Activated CD8-positive, alpha-beta memory T cell treated with anti-CD3 and anti-CD28 coated beads for 4 hours (primary cell): ENCODE results near the gene SLC9A9.

Experiments
- DNase-seq, 2 donors: peaks; one replicate each; pipeline ENCODE4 v3.0.0-alpha.2; 2020; ENCODE audit warnings: low read depth in 2 of 2

Gene SLC9A9

GRCh38 chr3:143326983-143327778 lies 521.1 kb downstream of the SLC9A9 start:
- no peak for DNase-seq

GRCh38 chr3:143321058-143321769 lies 527.1 kb downstream of the SLC9A9 start:
- no peak for DNase-seq

GRCh38 chr3:143315766-143316165 lies 532.5 kb downstream of the SLC9A9 start:
- no peak for DNase-seq

- no peak for DNase-seq
Observed at GRCh38 chr3:143314251-143315093, 533.8 kb downstream of the SLC9A9 start.

- DNase-seq: no peak
Observed at GRCh38 chr3:143313893-143314188, 534.4 kb downstream of the SLC9A9 start.

- no peak for DNase-seq
Observed at GRCh38 chr3:143313025-143313892, 535.0 kb downstream of the SLC9A9 start.

- no peak for DNase-seq
Observed at GRCh38 chr3:143311096-143311495, 537.2 kb downstream of the SLC9A9 start.

- DNase-seq: no peak
Observed at GRCh38 chr3:143309705-143310104, 538.6 kb downstream of the SLC9A9 start.

- no peak for DNase-seq
Observed at GRCh38 chr3:143307613-143308183, 540.6 kb downstream of the SLC9A9 start.

GRCh38 chr3:143306407-143306806 lies 541.9 kb downstream of the SLC9A9 start:
- DNase-seq: no peak

GRCh38 chr3:143302638-143303171 lies 545.6 kb downstream of the SLC9A9 start:
- no peak for DNase-seq

- no peak for DNase-seq
Observed at GRCh38 chr3:143301031-143301901, 547.0 kb downstream of the SLC9A9 start.

GRCh38 chr3:143298886-143299535 lies 549.3 kb downstream of the SLC9A9 start:
- no peak for DNase-seq

GRCh38 chr3:143298380-143298779 lies 549.9 kb downstream of the SLC9A9 start:
- no peak for DNase-seq

- DNase-seq: no peak
Observed at GRCh38 chr3:143295201-143296080, 552.8 kb downstream of the SLC9A9 start.

GRCh38 chr3:143294188-143294587 lies 554.1 kb downstream of the SLC9A9 start:
- no peak for DNase-seq

GRCh38 chr3:143291836-143292447 lies 556.3 kb downstream of the SLC9A9 start:
- no peak for DNase-seq

- DNase-seq: no peak
Observed at GRCh38 chr3:143288944-143289343, 559.3 kb downstream of the SLC9A9 start.
